ENCODE measurements around the gene ATAD2B. TPM values are rescaled to one million over a fixed set of nuclear protein-coding genes. Genes with fewer than 3 reads are reported as not detected.
"Not testable (repeated sequence)": the region's sequence is repeated elsewhere in the genome, so short reads cannot be mapped to it uniquely, and the experiment has no call there.

Gene ATAD2B
- 6.5 and 12.7 TPM in 2 replicates for total RNA-seq

GRCh38 chr2:23926750-23927571 is at the start of gene ATAD2B:
Gene ATAD2B, minus strand, starts transcription at chr2:23927123. Its CDS starts 353 bp downstream, at chr2:23926770.
- DNase-seq (ENCODE audit: extremely low read depth, low read depth, low spot score): no peak

- no peak for DNase-seq (ENCODE audit: extremely low read depth, low read depth, low spot score)
Observed at GRCh38 chr2:23967846-23968245, 40.9 kb upstream of the ATAD2B start.

- DNase-seq (ENCODE audit: extremely low read depth, low read depth, low spot score): no peak
Observed at GRCh38 chr2:23954325-23955014, 27.5 kb upstream of the ATAD2B start.

- no peak for DNase-seq (ENCODE audit: extremely low read depth, low read depth, low spot score)
Observed at GRCh38 chr2:23953625-23954024, 26.7 kb upstream of the ATAD2B start.

- DNase-seq (ENCODE audit: extremely low read depth, low read depth, low spot score): not testable (repeated sequence)
Observed at GRCh38 chr2:23952558-23952957, 25.6 kb upstream of the ATAD2B start.

DNA sequence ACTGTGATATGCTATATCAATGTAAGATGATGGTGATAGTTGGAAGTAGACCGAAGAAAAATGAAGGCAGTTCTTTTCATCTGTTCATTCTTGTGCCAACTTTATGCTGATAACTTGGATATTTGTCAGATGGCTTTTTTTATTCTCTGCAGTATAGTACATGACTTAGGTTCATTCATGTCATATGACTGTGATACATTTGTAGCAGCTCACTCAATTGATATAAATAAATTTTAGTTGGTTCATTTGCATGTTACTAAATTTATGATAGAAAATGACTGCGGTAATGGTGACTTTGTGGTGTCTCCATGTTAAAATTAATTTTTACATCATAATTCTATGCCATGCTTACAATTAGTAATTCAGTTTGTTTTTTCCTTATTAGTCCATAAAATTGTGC is 20.4 kb upstream of the ATAD2B start:
- no peak for DNase-seq (ENCODE audit: extremely low read depth, low read depth, low spot score)

GRCh38 chr2:23944976-23945375 is 18.1 kb upstream of the ATAD2B start:
- DNase-seq (ENCODE audit: extremely low read depth, low read depth, low spot score): no peak

DNA sequence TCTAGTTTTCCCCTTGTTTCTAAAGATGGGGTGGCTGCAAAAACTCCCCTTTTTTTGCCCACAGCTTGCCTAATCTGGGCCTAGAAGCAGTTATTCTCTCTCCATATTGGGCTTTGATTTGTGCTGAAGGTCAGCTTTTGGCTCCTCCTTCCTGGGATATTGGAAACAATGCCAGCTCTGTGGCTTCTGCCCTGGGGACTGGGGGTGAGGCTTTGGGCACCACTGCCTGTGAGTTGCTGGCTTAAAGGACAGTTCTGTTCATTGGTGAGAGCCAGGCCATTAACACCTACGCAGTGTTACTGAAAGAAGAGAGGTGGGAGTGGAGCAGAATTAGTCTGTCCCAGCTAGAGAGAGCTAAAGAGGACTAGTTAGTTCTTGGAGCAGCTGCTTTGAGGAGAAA is 17.6 kb upstream of the ATAD2B start:
- DNase-seq (ENCODE audit: extremely low read depth, low read depth, low spot score): no peak

GRCh38 chr2:23943666-23944065 is 16.7 kb upstream of the ATAD2B start:
- DNase-seq (ENCODE audit: extremely low read depth, low read depth, low spot score): no peak

- DNase-seq (ENCODE audit: extremely low read depth, low read depth, low spot score): no peak
Observed at GRCh38 chr2:23941644-23942043, 14.7 kb upstream of the ATAD2B start.

- DNase-seq (ENCODE audit: extremely low read depth, low read depth, low spot score): no peak
Observed at GRCh38 chr2:23940718-23941620, 14.0 kb upstream of the ATAD2B start.

DNA sequence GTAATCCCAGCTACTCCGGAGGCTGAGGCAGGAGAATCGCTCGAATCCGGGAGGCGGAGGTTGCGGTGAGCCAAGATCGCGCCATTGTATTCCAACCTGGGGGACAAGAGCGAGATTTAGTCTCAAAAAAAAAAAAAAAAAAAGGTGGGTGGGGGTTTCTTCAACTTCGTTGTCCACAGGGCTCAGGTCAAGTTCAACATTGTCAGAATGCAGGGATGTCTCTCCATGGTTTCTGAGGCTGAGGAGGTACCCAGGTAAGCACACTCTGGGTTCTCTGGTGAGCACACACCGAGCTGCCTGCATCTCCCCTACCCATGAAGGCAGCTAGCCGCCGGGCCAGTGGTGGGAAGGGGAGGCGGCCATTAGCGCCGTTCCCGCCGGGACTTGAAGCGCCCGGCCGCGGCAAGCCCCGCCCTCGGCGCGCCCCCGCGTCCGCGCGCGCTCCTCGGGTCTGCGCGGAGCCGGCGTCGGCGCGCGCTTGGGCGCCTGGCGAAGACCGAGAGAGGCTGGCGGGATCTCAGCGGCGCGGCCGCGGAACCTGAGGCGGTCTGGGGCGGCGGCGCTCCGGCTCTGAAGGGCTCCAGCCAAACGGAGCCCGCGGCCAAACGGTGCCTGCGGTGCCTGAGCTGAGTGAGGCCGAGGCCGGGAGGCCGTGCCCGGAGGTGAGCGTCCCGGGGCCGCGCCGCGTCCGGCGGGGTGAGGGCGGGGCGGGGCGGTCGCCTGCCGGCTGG is 13.2 kb upstream of the ATAD2B start, which contains the start of gene UBXN2A:
Gene UBXN2A (plus strand): TSS at position 477 of the 731 bp plus-strand sequence. CDS start 17,852 bp downstream, outside the sequence.
- DNase-seq (ENCODE audit: extremely low read depth, low read depth, low spot score): no peak

- DNase-seq (ENCODE audit: extremely low read depth, low read depth, low spot score): no peak
Observed at GRCh38 chr2:23934259-23934658, 7.3 kb upstream of the ATAD2B start.

DNA sequence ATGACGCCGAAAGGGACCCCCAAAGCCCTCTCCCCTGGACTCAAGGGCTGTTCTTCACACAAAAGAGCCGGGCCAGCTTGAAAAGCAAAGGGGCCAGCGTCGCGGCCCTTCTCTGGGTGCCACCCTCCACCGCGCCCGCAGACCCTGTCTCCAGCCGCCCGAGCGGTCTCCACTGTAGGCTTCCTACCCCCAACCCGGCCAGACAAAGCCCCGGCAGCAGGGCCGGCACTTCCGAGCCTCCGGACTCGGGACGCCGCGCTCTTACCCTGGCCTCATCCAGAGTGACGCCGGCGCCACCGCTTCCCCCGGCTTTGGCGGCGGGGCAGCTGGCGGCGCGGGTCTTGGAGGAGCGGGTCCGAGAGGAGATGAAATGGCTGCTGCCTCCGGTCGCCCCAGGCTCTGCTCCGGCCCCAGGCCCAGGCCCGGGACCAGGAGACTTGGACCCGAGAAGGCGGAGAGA is 603 bp downstream of the ATAD2B start:
- DNase-seq (ENCODE audit: extremely low read depth, low read depth, low spot score): no peak

- no peak for DNase-seq (ENCODE audit: extremely low read depth, low read depth, low spot score)
Observed at GRCh38 chr2:23925702-23926289, 1.1 kb downstream of the ATAD2B start.

GRCh38 chr2:23924589-23925359 is 2.1 kb downstream of the ATAD2B start:
- no peak for DNase-seq (ENCODE audit: extremely low read depth, low read depth, low spot score)

DNA sequence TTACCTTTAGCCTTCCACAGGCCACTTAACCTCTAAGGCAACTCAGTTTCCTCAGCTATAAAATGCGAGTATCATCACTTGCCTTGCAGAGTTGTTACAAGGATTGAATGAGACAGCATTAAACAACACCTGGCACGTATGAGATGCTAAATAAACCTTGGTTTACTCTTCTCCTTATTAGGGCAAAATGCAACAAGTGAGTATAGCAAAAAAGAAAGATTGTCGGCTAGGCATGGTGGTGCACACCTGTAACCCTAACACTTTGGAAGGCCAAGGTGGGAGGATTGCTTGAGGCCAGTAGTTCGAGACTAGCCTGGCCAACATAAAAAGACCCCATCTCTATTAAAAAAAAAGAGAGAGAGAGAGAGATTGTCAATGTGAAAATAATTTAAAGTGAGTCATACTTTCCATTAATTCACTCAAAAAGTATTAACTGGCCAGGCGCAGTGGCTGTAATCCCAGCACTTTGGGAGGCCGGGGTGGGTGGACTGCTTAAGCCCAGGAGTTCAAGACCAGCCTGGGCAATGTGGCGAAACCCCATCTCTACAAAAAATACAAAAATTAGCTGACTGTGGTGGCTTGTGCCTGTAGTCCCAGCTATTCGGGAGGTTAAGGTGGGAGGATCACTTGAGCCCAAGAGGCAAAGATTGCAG is 8.0 kb downstream of the ATAD2B start:
- no peak for DNase-seq (ENCODE audit: extremely low read depth, low read depth, low spot score)

GRCh38 chr2:23916727-23917405 is 10.1 kb downstream of the ATAD2B start:
- DNase-seq (ENCODE audit: extremely low read depth, low read depth, low spot score): no peak
